HCT116 (cell line): ENCODE data around the gene S100A7A. TPM values are rescaled to one million over a fixed set of nuclear protein-coding genes. Genes with fewer than 3 reads are reported as not detected.

Experiments used
- ATAC-seq: fragments of 200-7000 bp; cut with Tn5 transposase; 2 replicates; pipeline ENCODE4 v1.9.1; 2020; ENCODE audit warnings: mild to moderate bottlenecking, moderate library complexity
- BruUV-seq: library from RNA; stranded (reverse); fragments of 400-500 nt; replicated peaks from 2 replicates; lab custom pipeline; 2021; lab: Mats Ljungman, UMichigan
- CTCF ChIA-PET: fragments of 300-600 bp; sonication (Branson Sonifier 250); formaldehyde crosslinking; loops from one replicate; lab custom pipeline; 2021; ENCODE audit warnings: antibody characterized with exemption; lab: Charles Lee
- POLR2A ChIA-PET: fragments of 300-600, 350-600 bp; sonication (Branson Sonifier 250); formaldehyde crosslinking; loops from one replicate; lab custom pipeline; 2021; ENCODE audit warnings: antibody characterized with exemption; lab: Charles Lee
- RAD21 ChIA-PET, 2 experiments: fragments of 300-600 bp; sonication (Branson Sonifier 250); formaldehyde crosslinking; loops; one replicate each; lab custom pipeline; 2023; ENCODE audit warnings: low total read pairs in 2 of 2; ENCODE audit not compliant: uncharacterized antibody in 2 of 2, unreplicated experiment in 2 of 2, low non-redundant PET in 1 of 2; lab: Charles Lee
- DNase-seq: peaks from one replicate; pipeline ENCODE4 v3.0.0-alpha.2; 2010; ENCODE audit warnings: low read depth, low spot score
- H2AFZ ChIP-seq: fragments of 200-600 bp; shearing (Covaris generic), sonication (generic); 2 replicates; pipeline ENCODE4 v1.6.1; 2017; ENCODE audit warnings: low read depth, mixed run types, mixed read lengths, antibody characterized with exemption, low read length; ENCODE audit not compliant: poor library complexity, severe bottlenecking
- H3K27ac ChIP-seq: 2 replicates; pipeline ENCODE4 v1.5.1; 2012; ENCODE audit warnings: low read depth, low read length
- H3K27me3 ChIP-seq: fragments of 200-600 bp; sonication (generic); 2 replicates; pipeline ENCODE4 v1.6.1; 2016; ENCODE audit warnings: mixed run types, low read length, mixed read lengths; ENCODE audit not compliant: insufficient read depth
- H3K36me3 ChIP-seq, 2 experiments: fragments of 200-500 bp in 1 of 2; fragments of 200-600 bp in 1 of 2; sonication (Bioruptor generic) in 1 of 2; sonication (generic) in 1 of 2; 2 replicates each; pipeline versions ENCODE4 v1.5.1 to v1.6.1; 2014 to 2016; ENCODE audit warnings: low read length in 2 of 2, inconsistent platforms in 1 of 2, mixed read lengths in 1 of 2, mixed run types in 1 of 2; ENCODE audit not compliant: insufficient read depth in 2 of 2, control insufficient read depth in 1 of 2
- H3K4me1 ChIP-seq, 2 experiments: fragments of 200-600 bp in 1 of 2; sonication (generic) in 1 of 2; 2 replicates each; pipeline versions ENCODE4 v1.5.1 to v1.6.1; 2012 to 2017; ENCODE audit warnings: low read length in 2 of 2, inconsistent platforms in 1 of 2, mild to moderate bottlenecking in 1 of 2, mixed read lengths in 1 of 2, mixed run types in 1 of 2, moderate library complexity in 1 of 2; ENCODE audit not compliant: insufficient read depth in 2 of 2, control insufficient read depth in 1 of 2
- H3K4me2 ChIP-seq: fragments of 200-600 bp; sonication (generic); 2 replicates; pipeline ENCODE4 v1.6.1; 2017; ENCODE audit warnings: mixed run types, low read length, mixed read lengths
- H3K4me3 ChIP-seq, 2 experiments: fragments of 200-600 bp in 1 of 2; sonication (generic) in 1 of 2; replicated peaks in 1 of 2; 2 replicates each; pipeline ENCODE4 v1.5.1; 2011 to 2016; ENCODE audit warnings: low read length in 2 of 2, control low read depth in 1 of 2, low read depth in 1 of 2, mild to moderate bottlenecking in 1 of 2, mixed read lengths in 1 of 2, mixed run types in 1 of 2
- H3K79me2 ChIP-seq: fragments of 200-600 bp; sonication (generic); 2 replicates; pipeline ENCODE4 v1.6.1; 2017; ENCODE audit warnings: mild to moderate bottlenecking, mixed run types, low read length, moderate library complexity, mixed read lengths; ENCODE audit not compliant: insufficient read depth
- H3K9ac ChIP-seq: fragments of 200-600 bp; sonication (generic); 2 replicates; pipeline ENCODE4 v1.6.1; 2016; ENCODE audit warnings: low read length, mixed read lengths
- H3K9me2 ChIP-seq: fragments of 200-600 bp; sonication (generic), shearing (Covaris generic); 2 replicates; pipeline ENCODE4 v1.6.1; 2017; ENCODE audit warnings: mixed run types, mild to moderate bottlenecking, moderate library complexity; ENCODE audit not compliant: insufficient read depth
- H3K9me3 ChIP-seq, 2 experiments: fragments of 200-500 bp in 1 of 2; fragments of 200-600 bp in 1 of 2; sonication (Bioruptor generic) in 1 of 2; sonication (generic) in 1 of 2; 2 replicates each; pipeline ENCODE4 v1.6.1; 2014 to 2017; ENCODE audit warnings: low read length in 2 of 2, mixed read lengths in 2 of 2, inconsistent platforms in 1 of 2, low read depth in 1 of 2, mild to moderate bottlenecking in 1 of 2, mixed run types in 1 of 2, moderate library complexity in 1 of 2; ENCODE audit not compliant: control insufficient read depth in 1 of 2, insufficient read depth in 1 of 2
- H4K20me1 ChIP-seq: fragments of 200-600 bp; sonication (generic), shearing (Covaris generic); 2 replicates; pipeline ENCODE4 v1.6.1; 2017; ENCODE audit warnings: mixed run types, mild to moderate bottlenecking, moderate library complexity; ENCODE audit not compliant: insufficient read depth
- ATF3 ChIP-seq: IDR thresholded peaks from 2 replicates; pipeline ENCODE4 v1.6.1; 2012
- CBX3 ChIP-seq: IDR thresholded peaks from 2 replicates; pipeline ENCODE4 v1.6.1; 2012; ENCODE audit warnings: low read depth
- CEBPB ChIP-seq: IDR thresholded peaks from 2 replicates; pipeline ENCODE4 v1.6.1; 2012; ENCODE audit warnings: low read depth
- CTCF ChIP-seq, 3 experiments: fragments of 200-600 bp in 1 of 3; sonication (generic) in 1 of 3; IDR thresholded peaks in 2 of 3; conservative IDR thresholded peaks in 1 of 3; 2 replicates each; pipeline ENCODE4 v1.5.1; 2012 to 2017; ENCODE audit warnings: low read depth in 2 of 3, low read length in 2 of 3, antibody characterized with exemption in 1 of 3, borderline replicate concordance in 1 of 3, control low read depth in 1 of 3, mild to moderate bottlenecking in 1 of 3, mixed read lengths in 1 of 3, mixed run types in 1 of 3, moderate library complexity in 1 of 3; ENCODE audit not compliant: insufficient read depth in 1 of 3
- EGR1 ChIP-seq: IDR thresholded peaks from 2 replicates; pipeline ENCODE4 v1.6.1; 2012; ENCODE audit warnings: low read depth
- ELF1 ChIP-seq: IDR thresholded peaks from 2 replicates; pipeline ENCODE4 v1.6.1; 2012; ENCODE audit warnings: low read depth, borderline replicate concordance
- EZH2 ChIP-seq: fragments of 200-600 bp; sonication (generic); IDR thresholded peaks from 2 replicates; pipeline ENCODE4 v1.6.1; 2017; ENCODE audit warnings: antibody characterized with exemption, mixed run types
- EZH2phosphoT487 ChIP-seq: fragments of 200-600 bp; IDR thresholded peaks from 2 replicates; pipeline ENCODE4 v1.6.1; 2018; ENCODE audit warnings: antibody characterized with exemption, borderline replicate concordance
- FOSL1 ChIP-seq: IDR thresholded peaks from 2 replicates; pipeline ENCODE4 v1.6.1; 2012; ENCODE audit warnings: low read depth
- POLR2AphosphoS5 ChIP-seq: IDR thresholded peaks from 2 replicates; pipeline ENCODE4 v1.6.1; 2011; ENCODE audit warnings: mild to moderate bottlenecking, low read depth, low read length, moderate library complexity
- RAD21 ChIP-seq: IDR thresholded peaks from 2 replicates; pipeline ENCODE4 v1.6.1; 2012; ENCODE audit warnings: low read depth, mild to moderate bottlenecking
- REST ChIP-seq: IDR thresholded peaks from 2 replicates; pipeline ENCODE4 v1.6.1; 2012; ENCODE audit warnings: low read depth
- SIN3A ChIP-seq: IDR thresholded peaks from 2 replicates; pipeline ENCODE4 v1.6.1; 2012; ENCODE audit warnings: low read depth
- SP1 ChIP-seq: IDR thresholded peaks from 2 replicates; pipeline ENCODE4 v1.6.1; 2012; ENCODE audit warnings: low read depth
- SRF ChIP-seq: IDR thresholded peaks from 2 replicates; pipeline ENCODE4 v1.6.1; 2012; ENCODE audit warnings: low read depth
- TCF7L2 ChIP-seq: IDR thresholded peaks from 2 replicates; pipeline ENCODE4 v1.7.0; 2011; ENCODE audit warnings: borderline replicate concordance, inconsistent platforms; ENCODE audit not compliant: insufficient read depth, insufficient read length; ENCODE audit errors: extremely low read depth
- ZBTB33 ChIP-seq: IDR thresholded peaks from 2 replicates; pipeline ENCODE4 v1.6.1; 2011; ENCODE audit warnings: mild to moderate bottlenecking, low read length, moderate library complexity; ENCODE audit not compliant: insufficient replicate concordance; ENCODE audit errors: extremely low read depth
- ZNF274 ChIP-seq: fragments of 200-500 bp; sonication (Bioruptor generic); IDR thresholded peaks from 2 replicates; pipeline ENCODE4 v1.6.1; 2014; ENCODE audit warnings: mild to moderate bottlenecking, low read depth, low read length, inconsistent platforms
- intact Hi-C: fragments of 100-400 bp; cut with micrococcal nuclease; formaldehyde crosslinking; loops from 2 replicates; pipeline ENCODE4 v1.10.0; 2022
- total RNA-seq: library from RNA; stranded (reverse); gene quantifications from one replicate; pipeline ENCODE4 v1.2.1, GENCODE V29; 2021; ENCODE audit not compliant: unreplicated experiment

S100A7A gene
- total RNA-seq, 1 experiment from 2014 or later = not detected

- H3K4me3 ChIP-seq = no peak overlapping the region
- H2AFZ ChIP-seq = no peak overlapping the region
- DNase-seq = no peak
- no peak overlapping the region for H3K27ac ChIP-seq
- H3K9me2 ChIP-seq = no peaks in the 10 kb centered on the region
- H3K79me2 ChIP-seq = no peaks in the 10 kb centered on the region
- no peaks in the 10 kb centered on the region for H3K9me3 ChIP-seq
- intact Hi-C loops = no loop called here
- H3K36me3 ChIP-seq = no peaks in the 10 kb centered on the region
- RAD21 ChIA-PET = no interaction called here
- no peaks in the 10 kb centered on the region for H3K4me1 ChIP-seq
- no peak overlapping the region for H3K4me2 ChIP-seq
- H3K27me3 ChIP-seq = peaks cover 70% of the 10 kb centered on the region
- CTCF ChIA-PET = no interaction called here
- no peak for TF ChIP-seq CEBPB
- TF ChIP-seq ZNF274 = no peak
- TF ChIP-seq TCF7L2 = no peak
- no peak for TF ChIP-seq SRF
- TF ChIP-seq REST = no peak
- no peak for TF ChIP-seq ELF1
- no peak for TF ChIP-seq POLR2AphosphoS5
- no peak for TF ChIP-seq ATF3
- no peak for TF ChIP-seq EGR1
- TF ChIP-seq SIN3A = no peak
- TF ChIP-seq FOSL1 = no peak
- TF ChIP-seq SP1 = no peak
- no peak for TF ChIP-seq EZH2phosphoT487
- TF ChIP-seq ZBTB33 = no peak
- no peak for TF ChIP-seq CTCF (IDR thresholded peaks at IDR 0.05 in 2 of 3, conservative IDR thresholded peaks at IDR 0.05 in 1 of 3; ENCODE audit: borderline replicate concordance in 1 of 3, insufficient read depth in 1 of 3, low read depth in 2 of 3, low read length in 2 of 3)
- no peak for TF ChIP-seq RAD21
- TF ChIP-seq CBX3 = no peak
- no peak for TF ChIP-seq EZH2
- POLR2A ChIA-PET = no interaction called here
- no TSS peak for BruUV-seq
- ATAC-seq = no peak
- no peak overlapping the region for H3K9ac ChIP-seq
- H4K20me1 ChIP-seq = no peaks in the 10 kb centered on the region
These were observed 19.9 kb upstream of the S100A7A start for GRCh38 chr1:153396461-153396860.
